HCT116 (cell line): ENCODE results near the gene TH. TPM values are rescaled to one million over a fixed set of nuclear protein-coding genes. Genes with fewer than 3 reads are reported as not detected.

ENCODE experiments used
- ATAC-seq: fragments of 200-7000 bp; cut with Tn5 transposase; 2 replicates; pipeline ENCODE4 v1.9.1; 2020; ENCODE audit warnings: mild to moderate bottlenecking, moderate library complexity
- BruUV-seq: library from RNA; stranded (reverse); fragments of 400-500 nt; replicated peaks from 2 replicates; lab custom pipeline; 2021; lab: Mats Ljungman, UMichigan
- CTCF ChIA-PET: fragments of 300-600 bp; sonication (Branson Sonifier 250); formaldehyde crosslinking; loops from one replicate; lab custom pipeline; 2021; ENCODE audit warnings: antibody characterized with exemption; lab: Charles Lee
- POLR2A ChIA-PET: fragments of 300-600, 350-600 bp; sonication (Branson Sonifier 250); formaldehyde crosslinking; loops from one replicate; lab custom pipeline; 2021; ENCODE audit warnings: antibody characterized with exemption; lab: Charles Lee
- RAD21 ChIA-PET, 2 experiments: fragments of 300-600 bp; sonication (Branson Sonifier 250); formaldehyde crosslinking; loops; one replicate each; lab custom pipeline; 2023; ENCODE audit warnings: low total read pairs in 2 of 2; ENCODE audit not compliant: uncharacterized antibody in 2 of 2, unreplicated experiment in 2 of 2, low non-redundant PET in 1 of 2; lab: Charles Lee
- DNase-seq: peaks from one replicate; pipeline ENCODE4 v3.0.0-alpha.2; 2010; ENCODE audit warnings: low read depth, low spot score
- H2AFZ ChIP-seq: fragments of 200-600 bp; shearing (Covaris generic), sonication (generic); 2 replicates; pipeline ENCODE4 v1.6.1; 2017; ENCODE audit warnings: low read depth, mixed run types, mixed read lengths, antibody characterized with exemption, low read length; ENCODE audit not compliant: poor library complexity, severe bottlenecking
- H3K27ac ChIP-seq: 2 replicates; pipeline ENCODE4 v1.5.1; 2012; ENCODE audit warnings: low read depth, low read length
- H3K27me3 ChIP-seq: fragments of 200-600 bp; sonication (generic); 2 replicates; pipeline ENCODE4 v1.6.1; 2016; ENCODE audit warnings: mixed run types, low read length, mixed read lengths; ENCODE audit not compliant: insufficient read depth
- H3K36me3 ChIP-seq, 2 experiments: fragments of 200-500 bp in 1 of 2; fragments of 200-600 bp in 1 of 2; sonication (Bioruptor generic) in 1 of 2; sonication (generic) in 1 of 2; 2 replicates each; pipeline versions ENCODE4 v1.5.1 to v1.6.1; 2014 to 2016; ENCODE audit warnings: low read length in 2 of 2, inconsistent platforms in 1 of 2, mixed read lengths in 1 of 2, mixed run types in 1 of 2; ENCODE audit not compliant: insufficient read depth in 2 of 2, control insufficient read depth in 1 of 2
- H3K4me1 ChIP-seq, 2 experiments: fragments of 200-600 bp in 1 of 2; sonication (generic) in 1 of 2; 2 replicates each; pipeline versions ENCODE4 v1.5.1 to v1.6.1; 2012 to 2017; ENCODE audit warnings: low read length in 2 of 2, inconsistent platforms in 1 of 2, mild to moderate bottlenecking in 1 of 2, mixed read lengths in 1 of 2, mixed run types in 1 of 2, moderate library complexity in 1 of 2; ENCODE audit not compliant: insufficient read depth in 2 of 2, control insufficient read depth in 1 of 2
- H3K4me2 ChIP-seq: fragments of 200-600 bp; sonication (generic); 2 replicates; pipeline ENCODE4 v1.6.1; 2017; ENCODE audit warnings: mixed run types, low read length, mixed read lengths
- H3K4me3 ChIP-seq, 2 experiments: fragments of 200-600 bp in 1 of 2; sonication (generic) in 1 of 2; replicated peaks in 1 of 2; 2 replicates each; pipeline ENCODE4 v1.5.1; 2011 to 2016; ENCODE audit warnings: low read length in 2 of 2, control low read depth in 1 of 2, low read depth in 1 of 2, mild to moderate bottlenecking in 1 of 2, mixed read lengths in 1 of 2, mixed run types in 1 of 2
- H3K79me2 ChIP-seq: fragments of 200-600 bp; sonication (generic); 2 replicates; pipeline ENCODE4 v1.6.1; 2017; ENCODE audit warnings: mild to moderate bottlenecking, mixed run types, low read length, moderate library complexity, mixed read lengths; ENCODE audit not compliant: insufficient read depth
- H3K9ac ChIP-seq: fragments of 200-600 bp; sonication (generic); 2 replicates; pipeline ENCODE4 v1.6.1; 2016; ENCODE audit warnings: low read length, mixed read lengths
- H3K9me2 ChIP-seq: fragments of 200-600 bp; sonication (generic), shearing (Covaris generic); 2 replicates; pipeline ENCODE4 v1.6.1; 2017; ENCODE audit warnings: mixed run types, mild to moderate bottlenecking, moderate library complexity; ENCODE audit not compliant: insufficient read depth
- H3K9me3 ChIP-seq, 2 experiments: fragments of 200-500 bp in 1 of 2; fragments of 200-600 bp in 1 of 2; sonication (Bioruptor generic) in 1 of 2; sonication (generic) in 1 of 2; 2 replicates each; pipeline ENCODE4 v1.6.1; 2014 to 2017; ENCODE audit warnings: low read length in 2 of 2, mixed read lengths in 2 of 2, inconsistent platforms in 1 of 2, low read depth in 1 of 2, mild to moderate bottlenecking in 1 of 2, mixed run types in 1 of 2, moderate library complexity in 1 of 2; ENCODE audit not compliant: control insufficient read depth in 1 of 2, insufficient read depth in 1 of 2
- H4K20me1 ChIP-seq: fragments of 200-600 bp; sonication (generic), shearing (Covaris generic); 2 replicates; pipeline ENCODE4 v1.6.1; 2017; ENCODE audit warnings: mixed run types, mild to moderate bottlenecking, moderate library complexity; ENCODE audit not compliant: insufficient read depth
- EGR1 ChIP-seq: IDR thresholded peaks from 2 replicates; pipeline ENCODE4 v1.6.1; 2012; ENCODE audit warnings: low read depth
- RAD21 ChIP-seq: IDR thresholded peaks from 2 replicates; pipeline ENCODE4 v1.6.1; 2012; ENCODE audit warnings: low read depth, mild to moderate bottlenecking
- ZFX ChIP-seq: fragments of 450-650 bp; IDR thresholded peaks from 2 replicates; pipeline ENCODE4 v1.6.1; 2017
- intact Hi-C: fragments of 100-400 bp; cut with micrococcal nuclease; formaldehyde crosslinking; loops from 2 replicates; pipeline ENCODE4 v1.10.0; 2022
- total RNA-seq: library from RNA; stranded (reverse); gene quantifications from one replicate; pipeline ENCODE4 v1.2.1, GENCODE V29; 2021; ENCODE audit not compliant: unreplicated experiment
- TF ChIP-seq, protein P1 (sequence below), 3 experiments: fragments of 200-600 bp in 1 of 3; sonication (generic) in 1 of 3; IDR thresholded peaks in 2 of 3; conservative IDR thresholded peaks in 1 of 3; 2 replicates each; pipeline ENCODE4 v1.5.1; 2012 to 2017; ENCODE audit warnings: low read depth in 2 of 3, low read length in 2 of 3, antibody characterized with exemption in 1 of 3, borderline replicate concordance in 1 of 3, control low read depth in 1 of 3, mild to moderate bottlenecking in 1 of 3, mixed read lengths in 1 of 3, mixed run types in 1 of 3, moderate library complexity in 1 of 3; ENCODE audit not compliant: insufficient read depth in 1 of 3

Gene TH
- total RNA-seq, 1 experiment from 2014 or later, result not detected

DNA sequence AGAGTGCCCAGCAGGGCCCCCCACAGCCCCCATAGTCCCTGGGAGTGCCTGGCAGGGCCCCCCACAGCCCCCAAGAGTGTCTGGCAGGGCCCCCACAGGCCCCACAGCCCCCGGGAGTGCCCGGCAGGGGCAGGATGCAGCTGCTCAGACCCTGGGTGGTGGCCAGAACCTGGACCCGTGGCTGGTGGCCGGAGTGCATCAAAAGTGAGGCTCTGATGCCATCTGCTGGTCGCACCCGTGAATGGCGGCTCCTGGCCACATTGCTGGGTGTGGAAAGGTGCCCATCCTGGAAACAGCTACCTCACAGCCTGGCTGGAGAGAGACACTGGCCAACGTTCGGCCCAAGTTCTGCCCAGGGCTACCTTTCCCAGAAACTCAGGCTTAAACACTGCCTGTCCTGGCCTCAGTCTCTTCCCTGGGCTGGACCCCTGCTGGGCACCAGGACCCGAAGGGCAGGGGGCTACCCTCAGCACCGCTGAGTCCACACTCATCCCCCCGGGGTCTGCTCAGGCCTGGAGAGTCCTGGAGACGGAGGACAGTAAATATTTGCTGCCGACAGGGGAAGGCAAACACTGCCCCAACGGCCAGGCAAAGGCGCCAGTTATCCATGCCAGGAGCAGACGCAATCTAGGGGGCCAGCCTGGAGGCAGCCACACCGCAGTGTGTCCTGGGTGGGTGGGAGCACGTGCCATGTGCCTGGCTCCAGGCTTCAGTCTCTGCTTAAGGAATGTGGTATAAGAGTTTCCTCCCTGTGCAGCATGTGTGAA lies 15.0 kb downstream of the TH start:
- no peak overlapping the region for H3K4me2 ChIP-seq
- no TSS peak for BruUV-seq
- H3K9me3 ChIP-seq, result no peaks in the 10 kb centered on the region
- intact Hi-C loops, result loop anchor here (1.0 kb wide), 1 partner anchor 463 kb away; no protein-coding TSS in a partner anchor
- no peaks in the 10 kb centered on the region for H3K9me2 ChIP-seq
- POLR2A ChIA-PET, result no interaction called here
- H3K4me1 ChIP-seq, result peaks cover 0 to 3% of the 10 kb centered on the region in 2 experiments; a peak in 1 of 4 replicates
- DNase-seq, result no peak
- TF ChIP-seq ZFX, result no peak
- TF ChIP-seq, protein P1, sequence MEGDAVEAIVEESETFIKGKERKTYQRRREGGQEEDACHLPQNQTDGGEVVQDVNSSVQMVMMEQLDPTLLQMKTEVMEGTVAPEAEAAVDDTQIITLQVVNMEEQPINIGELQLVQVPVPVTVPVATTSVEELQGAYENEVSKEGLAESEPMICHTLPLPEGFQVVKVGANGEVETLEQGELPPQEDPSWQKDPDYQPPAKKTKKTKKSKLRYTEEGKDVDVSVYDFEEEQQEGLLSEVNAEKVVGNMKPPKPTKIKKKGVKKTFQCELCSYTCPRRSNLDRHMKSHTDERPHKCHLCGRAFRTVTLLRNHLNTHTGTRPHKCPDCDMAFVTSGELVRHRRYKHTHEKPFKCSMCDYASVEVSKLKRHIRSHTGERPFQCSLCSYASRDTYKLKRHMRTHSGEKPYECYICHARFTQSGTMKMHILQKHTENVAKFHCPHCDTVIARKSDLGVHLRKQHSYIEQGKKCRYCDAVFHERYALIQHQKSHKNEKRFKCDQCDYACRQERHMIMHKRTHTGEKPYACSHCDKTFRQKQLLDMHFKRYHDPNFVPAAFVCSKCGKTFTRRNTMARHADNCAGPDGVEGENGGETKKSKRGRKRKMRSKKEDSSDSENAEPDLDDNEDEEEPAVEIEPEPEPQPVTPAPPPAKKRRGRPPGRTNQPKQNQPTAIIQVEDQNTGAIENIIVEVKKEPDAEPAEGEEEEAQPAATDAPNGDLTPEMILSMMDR (IDR thresholded peaks at IDR 0.05 in 2 of 3, conservative IDR thresholded peaks at IDR 0.05 in 1 of 3; ENCODE audit: borderline replicate concordance in 1 of 3, insufficient read depth in 1 of 3, low read depth in 2 of 3, low read length in 2 of 3), result peak; percentile 80 to 82 (median 82)
- TF ChIP-seq RAD21, result peak; percentile 88
- TF ChIP-seq, all 23 proteins: peak for 2
- no peaks in the 10 kb centered on the region for H3K36me3 ChIP-seq
- no peak overlapping the region for H3K27ac ChIP-seq
- RAD21 ChIA-PET, result interaction anchor here (0.7 to 1.3 kb wide), 7 partner anchors 119 to 504 kb away, joined by 3 to 7 read pairs (median 4); partner anchors contain the start of gene TSSC4 (in 1 of the 2)
- peak; percentile 82 for ATAC-seq
- no peaks in the 10 kb centered on the region for H3K27me3 ChIP-seq
- no peaks in the 10 kb centered on the region for H3K79me2 ChIP-seq
- H2AFZ ChIP-seq, result no peak overlapping the region
- no peak overlapping the region for H3K9ac ChIP-seq
- no peaks in the 10 kb centered on the region for H4K20me1 ChIP-seq
- H3K4me3 ChIP-seq, result no peak overlapping the region
- CTCF ChIA-PET, result interaction anchor here (0.7 to 11.5 kb wide), 15 partner anchors 9 to 609 kb away, joined by 3 to 351 read pairs (median 4); partner anchors contain the start of gene SYT8

DNA sequence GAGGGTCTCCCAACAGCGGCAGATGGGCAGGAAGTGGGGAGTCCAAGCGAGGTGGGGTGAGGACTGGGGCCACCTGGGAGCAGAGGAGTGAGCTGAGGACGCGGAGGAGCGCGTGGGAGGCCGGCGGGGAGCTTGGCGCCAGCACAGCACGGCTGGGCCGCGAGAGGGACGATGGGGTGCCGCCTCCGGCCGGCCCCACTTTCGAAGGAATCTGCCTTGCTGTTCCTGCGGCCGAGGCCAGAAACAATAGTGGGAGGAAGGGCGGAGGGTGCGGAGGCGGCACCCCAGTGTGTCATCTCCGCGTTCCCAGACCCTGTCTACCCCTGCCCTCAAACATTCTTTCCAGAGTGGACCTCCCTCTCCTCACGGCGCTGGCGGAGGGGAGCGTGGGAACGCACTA lies 16.1 kb downstream of the TH start:
- no TSS peak for BruUV-seq
- H4K20me1 ChIP-seq, result no peaks in the 10 kb centered on the region
- intact Hi-C loops, result no loop called here
- RAD21 ChIA-PET, result interaction anchor here in 1 of 2 experiments (1.3 kb wide), 3 partner anchors 118 to 503 kb away, joined by 4 to 6 read pairs (median 4); no protein-coding TSS in a partner anchor
- H3K9ac ChIP-seq, result no peak overlapping the region
- no peaks in the 10 kb centered on the region for H3K9me2 ChIP-seq
- DNase-seq, result no peak
- H3K79me2 ChIP-seq, result no peaks in the 10 kb centered on the region
- H3K4me3 ChIP-seq, result no peak overlapping the region
- H3K9me3 ChIP-seq, result no peaks in the 10 kb centered on the region
- H3K4me2 ChIP-seq, result no peak overlapping the region
- no peak overlapping the region for H2AFZ ChIP-seq
- no peaks in the 10 kb centered on the region for H3K36me3 ChIP-seq
- H3K4me1 ChIP-seq, result peaks cover 0 to 4% of the 10 kb centered on the region in 2 experiments; a peak in 1 of 4 replicates
- POLR2A ChIA-PET, result no interaction called here
- no peaks in the 10 kb centered on the region for H3K27me3 ChIP-seq
- no peak overlapping the region for H3K27ac ChIP-seq
- TF ChIP-seq EGR1, result no peak
- no peak for ATAC-seq
- CTCF ChIA-PET, result interaction anchor here (0.6 to 11.5 kb wide), 10 partner anchors 118 to 503 kb away, joined by 3 to 351 read pairs (median 7); no protein-coding TSS in a partner anchor
